Measurements from ENCODE around the gene FGB.

FGB gene

GRCh38 chr4:154597798-154598774 lies 35.3 kb downstream of the FGB start:
- no peak for DNase-seq

GRCh38 chr4:154602404-154603020 lies 39.7 kb downstream of the FGB start:
- no peak for DNase-seq

GRCh38 chr4:154603033-154603943 lies 40.5 kb downstream of the FGB start:
- no peak for DNase-seq

GRCh38 chr4:154604696-154605200 lies 41.9 kb downstream of the FGB start:
- DNase-seq: no peak

GRCh38 chr4:154606728-154607723 lies 44.2 kb downstream of the FGB start:
- no peak for DNase-seq

GRCh38 chr4:154608361-154609252 lies 45.8 kb downstream of the FGB start:
- no peak for DNase-seq

GRCh38 chr4:154609532-154609931 lies 46.7 kb downstream of the FGB start:
- DNase-seq: no peak

GRCh38 chr4:154610582-154610981 lies 47.8 kb downstream of the FGB start:
- DNase-seq: no peak

- no peak for DNase-seq
Observed at GRCh38 chr4:154611833-154612232, 49.0 kb downstream of the FGB start.

GRCh38 chr4:154612472-154613414 lies 49.9 kb downstream of the FGB start, which contains the start of gene FGG:
Gene FGG, minus strand, starts transcription at chr4:154612656. Its CDS starts 47 bp downstream, at chr4:154612609.
- DNase-seq: no peak

GRCh38 chr4:154614306-154614705 lies 51.5 kb downstream of the FGB start:
- no peak for DNase-seq

- no peak for DNase-seq
Observed at GRCh38 chr4:154615211-154615610, 52.4 kb downstream of the FGB start.

- no peak for DNase-seq
Observed at GRCh38 chr4:154616287-154616686, 53.5 kb downstream of the FGB start.

- DNase-seq: no peak
Observed at GRCh38 chr4:154616731-154617130, 53.9 kb downstream of the FGB start.

GRCh38 chr4:154617820-154618317 lies 55.1 kb downstream of the FGB start:
- DNase-seq: no peak

- DNase-seq: no peak
Observed at GRCh38 chr4:154618708-154619315, 56.0 kb downstream of the FGB start.

GRCh38 chr4:154620111-154620510 lies 57.3 kb downstream of the FGB start:
- no peak for DNase-seq
